HG03025 (cell line): Measurements from ENCODE around the gene TSHZ2.

ENCODE experiments used
- ATAC-seq: cut with Tn5 transposase; IDR thresholded peaks from one replicate; pipeline ENCODE4 v1.9.1; 2021; ENCODE audit warnings: mild to moderate bottlenecking, moderate library complexity; ENCODE audit not compliant: unreplicated experiment, low FRiP score

TSHZ2 gene

GRCh38 chr20:53222932-53223331 is 250.8 kb downstream of the TSHZ2 start:
- no peak for ATAC-seq

- no peak for ATAC-seq
Observed at GRCh38 chr20:53223626-53224172, 251.5 kb downstream of the TSHZ2 start.

GRCh38 chr20:53224851-53225250 is 252.7 kb downstream of the TSHZ2 start:
- ATAC-seq = no peak

- ATAC-seq = no peak
Observed at GRCh38 chr20:53226826-53227225, 254.7 kb downstream of the TSHZ2 start.

- ATAC-seq = no peak
Observed at GRCh38 chr20:53227523-53227922, 255.4 kb downstream of the TSHZ2 start.

- no peak for ATAC-seq
Observed at GRCh38 chr20:53231061-53231460, 258.9 kb downstream of the TSHZ2 start.

- no peak for ATAC-seq
Observed at GRCh38 chr20:53237461-53237860, 265.3 kb downstream of the TSHZ2 start.

GRCh38 chr20:53238121-53238660 is 266.0 kb downstream of the TSHZ2 start:
- no peak for ATAC-seq

- ATAC-seq = no peak
Observed at GRCh38 chr20:53243152-53243551, 271.0 kb downstream of the TSHZ2 start.

- no peak for ATAC-seq
Observed at GRCh38 chr20:53244711-53245110, 272.6 kb downstream of the TSHZ2 start.

GRCh38 chr20:53245574-53245973 is 273.4 kb downstream of the TSHZ2 start:
- no peak for ATAC-seq

- no peak for ATAC-seq
Observed at GRCh38 chr20:53247468-53248103, 275.4 kb downstream of the TSHZ2 start.

GRCh38 chr20:53250456-53250855 is 278.3 kb downstream of the TSHZ2 start:
- no peak for ATAC-seq

GRCh38 chr20:53252002-53252401 is 279.8 kb downstream of the TSHZ2 start:
- no peak for ATAC-seq

GRCh38 chr20:53253668-53254067 is 281.5 kb downstream of the TSHZ2 start:
- ATAC-seq = no peak

GRCh38 chr20:53255102-53255710 is 283.0 kb downstream of the TSHZ2 start:
- ATAC-seq = no peak

GRCh38 chr20:53258741-53259140 is 286.6 kb downstream of the TSHZ2 start:
- no peak for ATAC-seq

GRCh38 chr20:53260168-53260567 is 288.0 kb downstream of the TSHZ2 start:
- ATAC-seq = no peak

GRCh38 chr20:53260591-53260990 is 288.4 kb downstream of the TSHZ2 start:
- no peak for ATAC-seq

- ATAC-seq = no peak
Observed at GRCh38 chr20:53262365-53262764, 290.2 kb downstream of the TSHZ2 start.

GRCh38 chr20:53263554-53264438 is 291.6 kb downstream of the TSHZ2 start:
- no peak for ATAC-seq
